ENCODE results near the gene SYNPO.

The SYNPO gene

GRCh38 chr5:150703762-150704161 is 63.3 kb downstream of the SYNPO start:
- DNase-seq (ENCODE audit: low read depth), result peak; percentile 35
- no peak for TF ChIP-seq CTCF (conservative IDR thresholded peaks at IDR 0.05; ENCODE audit: control insufficient read depth, insufficient read depth, low read depth, low read length)
- no peak overlapping the region for H3K4me3 ChIP-seq (ENCODE audit: control insufficient read depth, low read depth, low read length)

DNA sequence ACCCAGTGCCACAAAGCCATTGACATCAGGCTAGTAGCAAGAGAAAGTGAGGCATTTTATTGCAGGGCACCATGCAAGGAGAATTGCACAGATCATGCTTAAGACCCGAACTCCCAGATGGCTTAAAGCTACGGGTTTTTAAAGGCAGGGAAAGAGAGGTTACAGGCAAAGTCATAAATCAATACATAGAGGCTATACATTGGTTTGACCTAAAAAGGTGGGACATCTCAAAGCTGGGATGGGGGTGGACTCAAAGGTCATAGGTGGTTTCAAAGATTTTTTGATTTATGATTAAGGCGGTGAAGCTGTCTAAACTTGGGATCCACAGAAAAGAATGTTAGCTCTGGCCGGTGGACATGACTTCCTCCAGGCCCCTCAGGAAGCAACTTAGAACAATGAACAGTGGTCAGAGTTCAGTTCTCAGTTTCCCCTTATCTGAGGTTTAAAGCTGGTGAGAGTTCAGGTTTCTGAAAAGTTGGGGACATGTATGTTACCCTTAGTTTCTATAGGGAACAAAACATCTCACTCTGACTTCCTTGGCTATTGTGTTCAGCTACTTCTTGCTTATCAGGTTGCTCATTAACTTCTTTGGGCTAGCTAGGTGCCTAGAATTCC is 66.4 kb downstream of the SYNPO start:
- no peak for TF ChIP-seq CTCF (conservative IDR thresholded peaks at IDR 0.05; ENCODE audit: control insufficient read depth, insufficient read depth, low read depth, low read length)
- DNase-seq (ENCODE audit: low read depth), result no peak

More for the DNA sequence above, 66.4 kb downstream of the SYNPO start:
- H3K4me3 ChIP-seq (ENCODE audit: control insufficient read depth, low read depth, low read length), result no peak overlapping the region

Data from fibroblast of mammary gland (primary cell).